ENCODE measurements around the gene DNAJC4. TPM values are rescaled to one million over a fixed set of nuclear protein-coding genes. Genes with fewer than 3 reads are reported as not detected.

The DNAJC4 gene
- total and polyA plus RNA-seq, 9 of the 15 experiments (the other 6 are each of a cell fraction or from before 2014, with no cell fraction given), result 4.0 to 32.6 (median 19.9) TPM

- TF ChIP-seq ZBTB7A (IDR thresholded peaks at IDR 0.05; ENCODE audit: borderline replicate concordance, control insufficient read depth, low read depth, low read length) (peak; percentile 82; the same call in 1 of the 2 replicates), CHD1 (IDR thresholded peaks at IDR 0.05; ENCODE audit: low read length) (no peak), PTRF (tag; IDR thresholded peaks at IDR 0.05) (no peak), PTBP1 (IDR thresholded peaks at IDR 0.05; ENCODE audit: low read depth, low read length) (0 out of 2 replicates have a peak, but pooled peaks have one; percentile 29), ZNF140 (CRISPR knock-in tag; IDR thresholded peaks at IDR 0.05) (no peak), TRIM28 (IDR thresholded peaks at IDR 0.05) (no peak), FOSL1 (tag; conservative IDR thresholded peaks at IDR 0.05) (peak; percentile 84), ZNF764 (CRISPR knock-in tag; IDR thresholded peaks at IDR 0.05; ENCODE audit: low read depth) (no peak), TGIF2 (CRISPR knock-in tag; IDR thresholded peaks at IDR 0.05) (no peak), ZBED1 (IDR thresholded peaks at IDR 0.05) (peak; percentile 50; the same call in 1 of the 2 replicates), ZNF133 (CRISPR knock-in tag; IDR thresholded peaks at IDR 0.05) (no peak), CLOCK (CRISPR knock-in tag; IDR thresholded peaks at IDR 0.05; ENCODE audit: borderline replicate concordance) (no peak), GABPB1 (CRISPR knock-in tag; IDR thresholded peaks at IDR 0.05) (peak; percentile 55; the same call in 1 of the 2 replicates), ZNF551 (CRISPR knock-in tag; IDR thresholded peaks at IDR 0.05) (no peak)
- TF ChIP-seq, protein P1, sequence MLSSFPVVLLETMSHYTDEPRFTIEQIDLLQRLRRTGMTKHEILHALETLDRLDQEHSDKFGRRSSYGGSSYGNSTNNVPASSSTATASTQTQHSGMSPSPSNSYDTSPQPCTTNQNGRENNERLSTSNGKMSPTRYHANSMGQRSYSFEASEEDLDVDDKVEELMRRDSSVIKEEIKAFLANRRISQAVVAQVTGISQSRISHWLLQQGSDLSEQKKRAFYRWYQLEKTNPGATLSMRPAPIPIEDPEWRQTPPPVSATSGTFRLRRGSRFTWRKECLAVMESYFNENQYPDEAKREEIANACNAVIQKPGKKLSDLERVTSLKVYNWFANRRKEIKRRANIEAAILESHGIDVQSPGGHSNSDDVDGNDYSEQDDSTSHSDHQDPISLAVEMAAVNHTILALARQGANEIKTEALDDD (IDR thresholded peaks at IDR 0.05), result no peak
- TF ChIP-seq, protein P2, sequence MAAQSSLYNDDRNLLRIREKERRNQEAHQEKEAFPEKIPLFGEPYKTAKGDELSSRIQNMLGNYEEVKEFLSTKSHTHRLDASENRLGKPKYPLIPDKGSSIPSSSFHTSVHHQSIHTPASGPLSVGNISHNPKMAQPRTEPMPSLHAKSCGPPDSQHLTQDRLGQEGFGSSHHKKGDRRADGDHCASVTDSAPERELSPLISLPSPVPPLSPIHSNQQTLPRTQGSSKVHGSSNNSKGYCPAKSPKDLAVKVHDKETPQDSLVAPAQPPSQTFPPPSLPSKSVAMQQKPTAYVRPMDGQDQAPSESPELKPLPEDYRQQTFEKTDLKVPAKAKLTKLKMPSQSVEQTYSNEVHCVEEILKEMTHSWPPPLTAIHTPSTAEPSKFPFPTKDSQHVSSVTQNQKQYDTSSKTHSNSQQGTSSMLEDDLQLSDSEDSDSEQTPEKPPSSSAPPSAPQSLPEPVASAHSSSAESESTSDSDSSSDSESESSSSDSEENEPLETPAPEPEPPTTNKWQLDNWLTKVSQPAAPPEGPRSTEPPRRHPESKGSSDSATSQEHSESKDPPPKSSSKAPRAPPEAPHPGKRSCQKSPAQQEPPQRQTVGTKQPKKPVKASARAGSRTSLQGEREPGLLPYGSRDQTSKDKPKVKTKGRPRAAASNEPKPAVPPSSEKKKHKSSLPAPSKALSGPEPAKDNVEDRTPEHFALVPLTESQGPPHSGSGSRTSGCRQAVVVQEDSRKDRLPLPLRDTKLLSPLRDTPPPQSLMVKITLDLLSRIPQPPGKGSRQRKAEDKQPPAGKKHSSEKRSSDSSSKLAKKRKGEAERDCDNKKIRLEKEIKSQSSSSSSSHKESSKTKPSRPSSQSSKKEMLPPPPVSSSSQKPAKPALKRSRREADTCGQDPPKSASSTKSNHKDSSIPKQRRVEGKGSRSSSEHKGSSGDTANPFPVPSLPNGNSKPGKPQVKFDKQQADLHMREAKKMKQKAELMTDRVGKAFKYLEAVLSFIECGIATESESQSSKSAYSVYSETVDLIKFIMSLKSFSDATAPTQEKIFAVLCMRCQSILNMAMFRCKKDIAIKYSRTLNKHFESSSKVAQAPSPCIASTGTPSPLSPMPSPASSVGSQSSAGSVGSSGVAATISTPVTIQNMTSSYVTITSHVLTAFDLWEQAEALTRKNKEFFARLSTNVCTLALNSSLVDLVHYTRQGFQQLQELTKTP (IDR thresholded peaks at IDR 0.05; ENCODE audit: low read depth in 1 of 2, partially characterized antibody in 2 of 2), result no peak
- TF ChIP-seq, protein P3, sequence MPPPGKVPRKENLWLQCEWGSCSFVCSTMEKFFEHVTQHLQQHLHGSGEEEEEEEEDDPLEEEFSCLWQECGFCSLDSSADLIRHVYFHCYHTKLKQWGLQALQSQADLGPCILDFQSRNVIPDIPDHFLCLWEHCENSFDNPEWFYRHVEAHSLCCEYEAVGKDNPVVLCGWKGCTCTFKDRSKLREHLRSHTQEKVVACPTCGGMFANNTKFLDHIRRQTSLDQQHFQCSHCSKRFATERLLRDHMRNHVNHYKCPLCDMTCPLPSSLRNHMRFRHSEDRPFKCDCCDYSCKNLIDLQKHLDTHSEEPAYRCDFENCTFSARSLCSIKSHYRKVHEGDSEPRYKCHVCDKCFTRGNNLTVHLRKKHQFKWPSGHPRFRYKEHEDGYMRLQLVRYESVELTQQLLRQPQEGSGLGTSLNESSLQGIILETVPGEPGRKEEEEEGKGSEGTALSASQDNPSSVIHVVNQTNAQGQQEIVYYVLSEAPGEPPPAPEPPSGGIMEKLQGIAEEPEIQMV (tag; conservative IDR thresholded peaks at IDR 0.05; ENCODE audit: low read depth), result no peak
These were observed 15.7 kb downstream of the DNAJC4 start (continued) for GRCh38 chr11:64245797-64246620.
